H9 (cell line): ENCODE data around the gene RHEX. TPM values are rescaled to one million over a fixed set of nuclear protein-coding genes. Genes with fewer than 3 reads are reported as not detected.

Experiments used
- DNase-seq: peaks from one replicate; pipeline ENCODE4 v3.0.0-alpha.2; 2017
- H2AFZ ChIP-seq: one replicate; pipeline ENCODE4 v1.6.1; 2013; ENCODE audit warnings: mild to moderate bottlenecking, low read length, control low read depth, moderate library complexity
- H2AK5ac ChIP-seq: 2 replicates; pipeline ENCODE4 v1.6.1; 2013; ENCODE audit warnings: low read length, control low read depth, mixed read lengths; ENCODE audit not compliant: insufficient read length
- H2BK120ac ChIP-seq: one replicate; pipeline ENCODE4 v1.6.1; 2013; ENCODE audit warnings: low read depth, mild to moderate bottlenecking, low read length, control low read depth, inconsistent platforms; ENCODE audit not compliant: poor library complexity, severe bottlenecking
- H2BK12ac ChIP-seq: 2 replicates; pipeline ENCODE4 v1.6.1; 2013; ENCODE audit warnings: low read length, control low read depth, mixed read lengths, low read depth; ENCODE audit not compliant: insufficient read length
- H2BK15ac ChIP-seq: 2 replicates; pipeline ENCODE4 v1.6.1; 2013; ENCODE audit warnings: low read depth, low read length, control low read depth
- H2BK20ac ChIP-seq: one replicate; pipeline ENCODE4 v1.6.1; 2013; ENCODE audit warnings: low read depth, mild to moderate bottlenecking, low read length, control low read depth, inconsistent platforms; ENCODE audit not compliant: poor library complexity, severe bottlenecking
- H2BK5ac ChIP-seq: 2 replicates; pipeline ENCODE4 v1.6.1; 2013; ENCODE audit warnings: low read length, control low read depth, mixed read lengths; ENCODE audit not compliant: insufficient read length
- H3K14ac ChIP-seq: 2 replicates; pipeline ENCODE4 v1.6.1; 2013; ENCODE audit warnings: low read length, control low read depth; ENCODE audit not compliant: insufficient read depth
- H3K18ac ChIP-seq: 2 replicates; pipeline ENCODE4 v1.6.1; 2013; ENCODE audit warnings: low read depth, mild to moderate bottlenecking, mixed read lengths, low read length, control low read depth; ENCODE audit not compliant: insufficient read length
- H3K23ac ChIP-seq: 2 replicates; pipeline ENCODE4 v1.6.1; 2013; ENCODE audit warnings: low read length, control low read depth, mixed read lengths, low read depth; ENCODE audit not compliant: insufficient read length
- H3K23me2 ChIP-seq: 2 replicates; pipeline ENCODE4 v1.6.1; 2013; ENCODE audit warnings: low read depth, mild to moderate bottlenecking, mixed read lengths, low read length, control low read depth; ENCODE audit not compliant: insufficient read length, poor library complexity, severe bottlenecking
- H3K27ac ChIP-seq: 2 replicates; pipeline ENCODE4 v1.5.1; 2013; ENCODE audit warnings: low read length, control low read depth, mixed read lengths, low read depth; ENCODE audit not compliant: insufficient read length
- H3K27me3 ChIP-seq: 2 replicates; pipeline ENCODE4 v1.6.1; 2013; ENCODE audit warnings: low read length, control low read depth, inconsistent platforms; ENCODE audit not compliant: insufficient read depth
- H3K4ac ChIP-seq: 2 replicates; pipeline ENCODE4 v1.6.1; 2013; ENCODE audit warnings: low read depth, mild to moderate bottlenecking, control low read depth, inconsistent platforms, low read length, moderate library complexity
- H3K4me1 ChIP-seq: 2 replicates; pipeline ENCODE4 v1.6.1; 2013; ENCODE audit warnings: low read length, control low read depth, inconsistent platforms; ENCODE audit not compliant: insufficient read depth
- H3K4me2 ChIP-seq: 2 replicates; pipeline ENCODE4 v1.6.1; 2013; ENCODE audit warnings: low read length, control low read depth, mixed read lengths; ENCODE audit not compliant: insufficient read length, insufficient read depth
- H3K56ac ChIP-seq: 2 replicates; pipeline ENCODE4 v1.6.1; 2013; ENCODE audit warnings: low read depth, mild to moderate bottlenecking, mixed read lengths, low read length, control low read depth; ENCODE audit not compliant: insufficient read length
- H3K79me1 ChIP-seq: 2 replicates; pipeline ENCODE4 v1.6.1; 2013; ENCODE audit warnings: low read depth, mild to moderate bottlenecking, moderate library complexity, low read length, control low read depth, inconsistent platforms; ENCODE audit not compliant: insufficient read depth, poor library complexity, severe bottlenecking
- H3K79me2 ChIP-seq: 2 replicates; pipeline ENCODE4 v1.6.1; 2013; ENCODE audit warnings: low read length, control low read depth, inconsistent platforms; ENCODE audit not compliant: insufficient read depth
- H3K9ac ChIP-seq: 2 replicates; pipeline ENCODE4 v1.6.1; 2013; ENCODE audit warnings: low read length, control low read depth, mixed read lengths; ENCODE audit not compliant: insufficient read length; ENCODE audit errors: extremely low read depth
- H3K9me3 ChIP-seq: one replicate; pipeline ENCODE4 v1.6.1; 2013; ENCODE audit warnings: low read depth, low read length, inconsistent platforms; ENCODE audit not compliant: control insufficient read depth
- H3T11ph ChIP-seq: one replicate; pipeline ENCODE4 v1.6.1; 2013; ENCODE audit warnings: mild to moderate bottlenecking, low read length, control low read depth, inconsistent platforms
- H4K20me1 ChIP-seq: one replicate; pipeline ENCODE4 v1.6.1; 2013; ENCODE audit not compliant: control insufficient read depth, insufficient read length, insufficient read depth
- H4K5ac ChIP-seq: 2 replicates; pipeline ENCODE4 v1.6.1; 2013; ENCODE audit warnings: low read depth, mild to moderate bottlenecking, mixed read lengths, low read length, control low read depth; ENCODE audit not compliant: insufficient read length
- H4K8ac ChIP-seq: replicated peaks from 2 replicates; pipeline ENCODE4 v1.6.1; 2013; ENCODE audit warnings: low read length, control low read depth, mixed read lengths, low read depth; ENCODE audit not compliant: insufficient read length
- H4K91ac ChIP-seq: 2 replicates; pipeline ENCODE4 v1.6.1; 2013; ENCODE audit warnings: low read depth, mild to moderate bottlenecking, moderate library complexity, mixed read lengths, low read length, control low read depth; ENCODE audit not compliant: insufficient read length
- H3K27ac Mint-ChIP-seq, 3 experiments: 2 replicates in 2 of 3; 3 replicates in 1 of 3; pipeline ENCODE4 v1.8.0; 2020 to 2021; ENCODE audit warnings: mixed read lengths in 3 of 3, mild to moderate bottlenecking in 1 of 3, moderate library complexity in 1 of 3
- H3K27me3 Mint-ChIP-seq: 2 replicates; pipeline ENCODE4 v1.8.0; 2021; ENCODE audit warnings: low read depth, mild to moderate bottlenecking, moderate library complexity, mixed read lengths
- H3K36me3 Mint-ChIP-seq, 3 experiments: 2 replicates in 2 of 3; 3 replicates in 1 of 3; pipeline ENCODE4 v1.8.0; 2020 to 2021; ENCODE audit warnings: low read depth in 3 of 3, mixed read lengths in 3 of 3; ENCODE audit not compliant: insufficient read depth in 1 of 3
- H3K4me1 Mint-ChIP-seq, 2 experiments: 2 replicates each; pipeline ENCODE4 v1.8.0; 2020; ENCODE audit warnings: mixed read lengths in 2 of 2
- H3K4me3 Mint-ChIP-seq, 2 experiments: 2 replicates in 1 of 2; 3 replicates in 1 of 2; pipeline ENCODE4 v1.8.0; 2020 to 2021; ENCODE audit warnings: mild to moderate bottlenecking in 2 of 2, mixed read lengths in 2 of 2, moderate library complexity in 1 of 2
- H3K9me3 Mint-ChIP-seq, 2 experiments: 2 replicates in 1 of 2; 3 replicates in 1 of 2; pipeline ENCODE4 v1.8.0; 2020; ENCODE audit warnings: mild to moderate bottlenecking in 2 of 2, mixed read lengths in 2 of 2, moderate library complexity in 1 of 2
- WGBS: extraction: QIAGEN DNeasy Blood & Tissue Kit; methylation state at CpG from one replicate; pipeline ENCODE4 v1.1.7; 2013; ENCODE audit warnings: missing lambda C conversion rate, low lambda C conversion rate, mixed read lengths; ENCODE audit not compliant: insufficient read length; ENCODE audit errors: extremely low coverage; 5-methylcytosine and 5-hydroxymethylcytosine counted together
- total RNA-seq: library from RNA; stranded (reverse); gene quantifications from 2 replicates; pipeline ENCODE4 v1.2.1, GENCODE V29; 2021
- TF ChIP-seq, protein P1 (sequence below): fragments of 200-600 bp; sonication (generic); conservative IDR thresholded peaks from 3 replicates; pipeline ENCODE4 v1.8.0; 2021; ENCODE audit warnings: antibody characterized with exemption, mild to moderate bottlenecking

Gene RHEX
- total RNA-seq, 1 experiment from 2014 or later: not detected

DNA sequence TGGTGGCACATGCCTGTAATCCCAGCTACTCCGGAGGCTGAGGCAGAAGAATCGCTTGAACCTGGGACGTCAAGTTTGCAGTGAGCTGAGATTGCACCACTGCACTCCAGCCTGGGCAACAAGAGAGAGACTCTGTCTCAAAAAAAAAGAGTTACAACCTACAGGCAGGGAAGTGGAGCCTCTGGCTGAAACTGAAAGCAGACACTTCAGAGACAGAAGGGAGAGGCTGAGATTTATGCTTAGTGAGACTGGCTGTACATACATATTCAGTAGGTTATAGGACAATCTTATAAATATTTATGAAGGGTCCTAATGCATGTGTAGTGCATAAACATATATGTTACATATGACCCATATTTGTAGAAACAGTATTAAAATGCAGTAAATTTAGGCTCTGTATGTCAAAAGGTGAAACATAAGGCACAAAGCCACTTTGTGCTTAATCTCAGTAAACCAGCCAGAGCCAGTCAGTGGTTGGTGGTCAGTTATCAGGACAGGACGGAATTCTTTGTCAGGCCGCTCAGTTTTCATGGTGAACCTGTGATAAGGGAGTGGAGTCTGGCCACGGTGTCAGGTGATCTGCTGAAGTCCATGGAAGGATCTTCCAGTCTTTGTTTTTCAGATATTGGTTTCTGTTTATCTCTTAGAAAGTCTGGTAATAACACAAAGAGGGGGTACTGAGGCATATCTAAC is 13.7 kb downstream of the RHEX start:
- TF ChIP-seq, protein P1, sequence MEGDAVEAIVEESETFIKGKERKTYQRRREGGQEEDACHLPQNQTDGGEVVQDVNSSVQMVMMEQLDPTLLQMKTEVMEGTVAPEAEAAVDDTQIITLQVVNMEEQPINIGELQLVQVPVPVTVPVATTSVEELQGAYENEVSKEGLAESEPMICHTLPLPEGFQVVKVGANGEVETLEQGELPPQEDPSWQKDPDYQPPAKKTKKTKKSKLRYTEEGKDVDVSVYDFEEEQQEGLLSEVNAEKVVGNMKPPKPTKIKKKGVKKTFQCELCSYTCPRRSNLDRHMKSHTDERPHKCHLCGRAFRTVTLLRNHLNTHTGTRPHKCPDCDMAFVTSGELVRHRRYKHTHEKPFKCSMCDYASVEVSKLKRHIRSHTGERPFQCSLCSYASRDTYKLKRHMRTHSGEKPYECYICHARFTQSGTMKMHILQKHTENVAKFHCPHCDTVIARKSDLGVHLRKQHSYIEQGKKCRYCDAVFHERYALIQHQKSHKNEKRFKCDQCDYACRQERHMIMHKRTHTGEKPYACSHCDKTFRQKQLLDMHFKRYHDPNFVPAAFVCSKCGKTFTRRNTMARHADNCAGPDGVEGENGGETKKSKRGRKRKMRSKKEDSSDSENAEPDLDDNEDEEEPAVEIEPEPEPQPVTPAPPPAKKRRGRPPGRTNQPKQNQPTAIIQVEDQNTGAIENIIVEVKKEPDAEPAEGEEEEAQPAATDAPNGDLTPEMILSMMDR: no peak
- no peak overlapping the region for H2AFZ ChIP-seq
- no peak overlapping the region for H3K23ac ChIP-seq
- WGBS: no CpG with 5 or more reads among the region's 6 CpGs
- H3K36me3 Mint-ChIP-seq: peaks cover 6 to 10% (median 9%) of the 10 kb centered on the region in 3 experiments
- no peaks in the 10 kb centered on the region for H3K27me3 ChIP-seq
- H3K9ac ChIP-seq: no peak overlapping the region
- no peaks in the 10 kb centered on the region for H3K23me2 ChIP-seq
- no peak overlapping the region for H2BK15ac ChIP-seq
- no peak overlapping the region for H2BK20ac ChIP-seq
- no peaks in the 10 kb centered on the region for H3K9me3 ChIP-seq
- no peaks in the 10 kb centered on the region for H3K79me1 ChIP-seq
- no peak overlapping the region for H3K14ac ChIP-seq
- no peak for DNase-seq
- no peak overlapping the region for H2AK5ac ChIP-seq
- no peaks in the 10 kb centered on the region for H3K79me2 ChIP-seq
- no peak overlapping the region for H2BK12ac ChIP-seq
- no peak overlapping the region for H2BK120ac ChIP-seq
- H3K4me2 ChIP-seq: no peak overlapping the region
- peaks cover 14 to 18% of the 10 kb centered on the region in 2 experiments for H3K9me3 Mint-ChIP-seq
- H3K27me3 Mint-ChIP-seq: peaks cover 8% of the 10 kb centered on the region
- H3T11ph ChIP-seq: no peak overlapping the region
- H4K5ac ChIP-seq: no peak overlapping the region
- no peak overlapping the region for H4K91ac ChIP-seq
- H3K4me1 Mint-ChIP-seq: peaks cover 0 to 11% of the 10 kb centered on the region in 2 experiments; a peak in 2 of 4 replicates
- no peak overlapping the region for H4K8ac ChIP-seq
- H3K4me3 Mint-ChIP-seq: no peak overlapping the region
- H4K20me1 ChIP-seq: no peaks in the 10 kb centered on the region
- H3K18ac ChIP-seq: no peak overlapping the region
- no peak overlapping the region for H2BK5ac ChIP-seq
- no peak overlapping the region for H3K27ac ChIP-seq
- H3K4ac ChIP-seq: no peak overlapping the region
- H3K27ac Mint-ChIP-seq: no peak overlapping the region
- H3K56ac ChIP-seq: no peak overlapping the region
- no peaks in the 10 kb centered on the region for H3K4me1 ChIP-seq
